Mesodermal cell (in vitro differentiated cells): ENCODE results near the gene PLPPR3.
"Not testable (repeated sequence)": the region's sequence is repeated elsewhere in the genome, so short reads cannot be mapped to it uniquely, and the experiment has no call there.

Source experiments
- H3K27ac ChIP-seq: 2 replicates; pipeline ENCODE4 v1.7.0; 2013; ENCODE audit warnings: mild to moderate bottlenecking, low read depth, low read length, moderate library complexity; ENCODE audit not compliant: severe bottlenecking
- H3K36me3 ChIP-seq: 2 replicates; pipeline ENCODE4 v1.7.1; 2013; ENCODE audit warnings: mild to moderate bottlenecking, low read length, moderate library complexity; ENCODE audit not compliant: control insufficient read depth, insufficient read depth
- H3K4me1 ChIP-seq: one replicate; pipeline ENCODE4 v1.7.1; 2013; ENCODE audit warnings: mild to moderate bottlenecking, low read length; ENCODE audit not compliant: insufficient read depth, control insufficient read depth, poor library complexity, severe bottlenecking
- H3K4me3 ChIP-seq: 2 replicates; pipeline ENCODE4 v1.7.0; 2013; ENCODE audit warnings: low read length, control low read depth, mild to moderate bottlenecking; ENCODE audit not compliant: insufficient read depth, poor library complexity, severe bottlenecking; ENCODE audit errors: extremely low read depth
- H3K9me3 ChIP-seq: 2 replicates; pipeline ENCODE4 v1.7.1; 2013; ENCODE audit warnings: mild to moderate bottlenecking, low read length, moderate library complexity; ENCODE audit not compliant: control insufficient read depth
- WGBS, 2 experiments: methylation state at CpG; one replicate each; pipeline ENCODE4 v1.1.5; 2013; ENCODE audit warnings: missing lambda C conversion rate in 2 of 2; ENCODE audit not compliant: insufficient coverage in 2 of 2; 5-methylcytosine and 5-hydroxymethylcytosine counted together

PLPPR3 gene

GRCh38 chr19:862581-863314, 41.0 kb upstream of the PLPPR3 start:
- no peaks in the 10 kb centered on the region for H3K4me1 ChIP-seq
- no peaks in the 10 kb centered on the region for H3K9me3 ChIP-seq
- peaks cover 8% of the 10 kb centered on the region for H3K36me3 ChIP-seq
- WGBS, 2 experiments = 35 to 41% methylated on average over 42 of the region's 48 CpGs
- H3K27ac ChIP-seq = no peak overlapping the region
- H3K4me3 ChIP-seq = no peak overlapping the region

- 19 to 20% methylated on average over 43 to 47 of the region's 60 CpGs for WGBS, 2 experiments
- Histone ChIP-seq H3K36me3 (peaks cover under 1% of the 10 kb centered on the region), H3K4me1 (no peaks in the 10 kb centered on the region), H3K4me3 (no peak overlapping the region), H3K9me3 (no peaks in the 10 kb centered on the region), H3K27ac (no peak overlapping the region)
These were observed 40.2 kb upstream of the PLPPR3 start for GRCh38 chr19:861756-862580.

- H3K27ac ChIP-seq = no peak overlapping the region
- no peaks in the 10 kb centered on the region for H3K4me1 ChIP-seq
These were observed 39.5 kb upstream of the PLPPR3 start for GRCh38 chr19:861141-861755.

GRCh38 chr19:858868-859843, 37.4 kb upstream of the PLPPR3 start, which contains the start of gene CFD:
TSS of gene CFD (plus strand) at chr19:859664. CDS start at chr19:859690, 26 bp downstream.
- H3K9me3 ChIP-seq = no peaks in the 10 kb centered on the region
- H3K4me1 ChIP-seq = no peaks in the 10 kb centered on the region
- peak within 1 kb of the TSS; percentile 25 for H3K4me3 ChIP-seq
- WGBS, 2 experiments = 67 to 75% methylated on average over 13 to 22 of the region's 24 CpGs
- H3K27ac ChIP-seq = no peak within 1 kb of the TSS
- H3K36me3 ChIP-seq = no peaks in the 10 kb centered on the region

More at GRCh38 chr19:861141-861755, 39.5 kb upstream of the PLPPR3 start:
- H3K36me3 ChIP-seq = no peaks in the 10 kb centered on the region
- H3K4me3 ChIP-seq = no peak overlapping the region
- no peaks in the 10 kb centered on the region for H3K9me3 ChIP-seq
- 57 to 65% methylated on average over 9 to 16 of the region's 35 CpGs for WGBS, 2 experiments

- no peaks in the 10 kb centered on the region for H3K4me1 ChIP-seq
- WGBS, 2 experiments = 73 to 74% methylated on average over 5 to 7 of the region's 9 CpGs
- no peak overlapping the region for H3K27ac ChIP-seq
- no peak overlapping the region for H3K4me3 ChIP-seq
- no peaks in the 10 kb centered on the region for H3K9me3 ChIP-seq
- no peaks in the 10 kb centered on the region for H3K36me3 ChIP-seq
These were observed 36.5 kb upstream of the PLPPR3 start for GRCh38 chr19:858284-858683.

- WGBS, 2 experiments = 75 to 76% methylated on average over 27 to 38 of the region's 40 CpGs
- H3K4me3 ChIP-seq = no peak overlapping the region
- H3K4me1 ChIP-seq = no peaks in the 10 kb centered on the region
- no peaks in the 10 kb centered on the region for H3K36me3 ChIP-seq
- no peak overlapping the region for H3K27ac ChIP-seq
- no peaks in the 10 kb centered on the region for H3K9me3 ChIP-seq
These were observed 33.9 kb upstream of the PLPPR3 start for GRCh38 chr19:855566-856120.

- Histone ChIP-seq H3K4me3 (no peak overlapping the region), H3K27ac (no peak overlapping the region), H3K9me3 (no peaks in the 10 kb centered on the region), H3K4me1 (no peaks in the 10 kb centered on the region), H3K36me3 (no peaks in the 10 kb centered on the region)
- WGBS, 2 experiments = 84 to 93% methylated on average over 7 to 8 of the region's 12 CpGs
These were observed 33.4 kb upstream of the PLPPR3 start for GRCh38 chr19:855142-855541.

GRCh38 chr19:854549-854948, 32.8 kb upstream of the PLPPR3 start:
- 100% methylated on average over 1 of the region's 6 CpGs; no CpG with 5 or more reads in 1 of the 2 experiments for WGBS, 2 experiments

GRCh38 chr19:853614-854220, 32.0 kb upstream of the PLPPR3 start:
- not testable (repeated sequence) for H3K4me1 ChIP-seq, H3K4me3 ChIP-seq, H3K27ac ChIP-seq, H3K9me3 ChIP-seq, H3K36me3 ChIP-seq
- 88 to 94% methylated on average over 6 to 8 of the region's 17 CpGs for WGBS, 2 experiments

More at GRCh38 chr19:854549-854948, 32.8 kb upstream of the PLPPR3 start:
- H3K27ac ChIP-seq = no peak overlapping the region
- H3K9me3 ChIP-seq = no peaks in the 10 kb centered on the region
- no peak overlapping the region for H3K4me3 ChIP-seq
- no peaks in the 10 kb centered on the region for H3K36me3 ChIP-seq
- no peaks in the 10 kb centered on the region for H3K4me1 ChIP-seq
